BE2C (cell line): ENCODE measurements around the gene YDJC.
A peak's percentile ranks its signal among the peaks of the same experiment; 100 is the strongest.
"Not testable (repeated sequence)": the region's sequence is repeated elsewhere in the genome, so short reads cannot be mapped to it uniquely, and the experiment has no call there.

Experiments used
- DNase-seq: peaks from one replicate; pipeline ENCODE4 v3.0.0-alpha.2; 2020
- H3K27me3 ChIP-seq: fragments of 250-450 bp; sonication (Bioruptor Pico); 2 replicates; pipeline ENCODE4 v1.5.1; 2020; ENCODE audit warnings: mild to moderate bottlenecking
- H3K36me3 ChIP-seq: fragments of 250-450 bp; sonication (Bioruptor Pico); 2 replicates; pipeline ENCODE4 v1.5.1; 2020; ENCODE audit warnings: mild to moderate bottlenecking
- H3K4me1 ChIP-seq: fragments of 250-450 bp; sonication (Bioruptor Pico); 2 replicates; pipeline ENCODE4 v1.5.1; 2020
- H3K4me3 ChIP-seq: 2 replicates; pipeline ENCODE4 v1.5.1; 2011; ENCODE audit warnings: low read depth, low read length
- H3K9me3 ChIP-seq: fragments of 250-450 bp; sonication (Bioruptor Pico); 2 replicates; pipeline ENCODE4 v1.5.1; 2020
- CTCF ChIP-seq: IDR thresholded peaks from 2 replicates; pipeline ENCODE4 v1.5.1; 2012; ENCODE audit warnings: mild to moderate bottlenecking, low read depth, low read length

YDJC gene

DNA sequence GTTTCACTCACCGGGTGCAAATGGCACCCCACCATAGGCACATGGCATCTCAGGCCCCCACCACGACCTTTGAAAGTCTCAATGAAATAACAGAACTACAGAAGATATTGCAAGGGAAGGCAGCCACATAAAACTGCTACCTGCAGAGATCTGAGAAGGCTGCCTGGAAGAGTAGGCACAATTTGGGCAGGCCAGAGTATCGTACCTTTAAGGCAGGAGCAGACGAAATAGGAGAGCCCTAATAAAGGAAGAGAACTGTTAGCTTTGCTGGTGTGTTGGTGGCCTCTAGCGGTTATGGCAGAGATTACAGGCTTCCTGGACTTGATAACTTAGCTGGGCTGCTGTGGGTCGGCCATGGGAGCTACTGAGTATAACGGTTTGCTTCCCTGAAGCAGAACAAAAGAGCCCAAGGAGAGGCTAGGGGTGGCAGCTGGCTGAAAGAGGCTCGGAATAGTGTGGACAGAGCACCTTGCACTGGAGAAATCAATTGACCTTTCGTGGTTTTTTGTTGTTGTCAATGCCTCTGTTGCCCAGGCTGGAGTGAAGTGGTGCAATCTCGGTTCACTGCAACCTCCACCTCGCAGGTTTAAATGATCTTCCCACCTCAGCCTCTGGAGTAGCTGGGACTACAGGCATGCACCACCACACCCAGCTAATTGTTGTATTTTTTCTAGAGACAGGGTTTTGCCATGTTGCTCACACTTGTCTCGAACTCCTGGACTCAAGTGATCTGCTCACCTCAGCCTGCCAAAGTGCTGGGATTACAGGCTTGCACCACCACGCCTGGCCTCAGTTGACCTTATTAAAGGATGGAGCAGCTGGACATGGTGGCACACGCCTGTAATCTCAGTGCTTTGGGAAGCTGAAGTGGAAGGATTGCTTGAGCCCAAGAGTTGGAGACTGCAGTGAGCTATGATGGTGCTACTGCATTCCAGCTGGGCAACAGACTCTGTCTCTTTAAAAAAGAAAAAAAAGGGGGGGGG, 17.1 kb upstream of the YDJC start:
- Histone ChIP-seq H3K27me3 (no peaks in the 10 kb centered on the region), H3K4me3 (no peak overlapping the region), H3K4me1 (no peaks in the 10 kb centered on the region), H3K36me3 (peaks cover 8% of the 10 kb centered on the region; the same call in 1 of the 2 replicates), H3K9me3 (no peaks in the 10 kb centered on the region)
- peak; percentile 80 for DNase-seq
- TF ChIP-seq CTCF = peak; percentile 94

GRCh38 chr22:21645513-21645912, 15.7 kb upstream of the YDJC start:
- not testable (repeated sequence) for H3K4me1 ChIP-seq, H3K27me3 ChIP-seq, DNase-seq, H3K36me3 ChIP-seq, H3K9me3 ChIP-seq, H3K4me3 ChIP-seq

- peak; percentile 20; the same call in 1 of the 2 replicates for TF ChIP-seq CTCF
- no peaks in the 10 kb centered on the region for H3K9me3 ChIP-seq
- no peaks in the 10 kb centered on the region for H3K27me3 ChIP-seq
- no peaks in the 10 kb centered on the region for H3K4me1 ChIP-seq
- H3K36me3 ChIP-seq = peaks cover 8% of the 10 kb centered on the region; the same call in 1 of the 2 replicates
- DNase-seq = no peak
- H3K4me3 ChIP-seq = peak overlapping the region; percentile 77
Measured at GRCh38 chr22:21643533-21644357, 13.9 kb upstream of the YDJC start.

GRCh38 chr22:21642584-21643448, 13.0 kb upstream of the YDJC start:
- Histone ChIP-seq H3K27me3 (no peaks in the 10 kb centered on the region), H3K4me3 (peak overlapping the region; percentile 77), H3K4me1 (no peaks in the 10 kb centered on the region), H3K36me3 (peaks cover 8% of the 10 kb centered on the region; the same call in 1 of the 2 replicates), H3K9me3 (no peaks in the 10 kb centered on the region)
- peak; percentile 82 for DNase-seq
- TF ChIP-seq CTCF = peak; percentile 73

GRCh38 chr22:21641789-21642583, 12.2 kb upstream of the YDJC start, which contains the start of gene SDF2L1:
Gene SDF2L1 (plus strand): TSS chr22:21642302. CDS start chr22:21642337, 35 bp downstream.
- H3K4me1 ChIP-seq = no peaks in the 10 kb centered on the region
- peak within 1 kb of the TSS; percentile 77 for H3K4me3 ChIP-seq

More at GRCh38 chr22:21641789-21642583, 12.2 kb upstream of the YDJC start, which contains the start of gene SDF2L1:
- no peaks in the 10 kb centered on the region for H3K27me3 ChIP-seq
- TF ChIP-seq CTCF = no peak
- peaks cover 8% of the 10 kb centered on the region; the same call in 1 of the 2 replicates for H3K36me3 ChIP-seq
- no peaks in the 10 kb centered on the region for H3K9me3 ChIP-seq
- DNase-seq = peak; percentile 99
